IMR-90 (cell line): ENCODE measurements around the gene CD101. TPM values are rescaled to one million over a fixed set of nuclear protein-coding genes. Genes with fewer than 3 reads are reported as not detected.
A peak's percentile ranks its signal among the peaks of the same experiment; 100 is the strongest.

ENCODE experiments used
- ATAC-seq: fragments of 200-7000 bp; cut with Tn5 transposase; 2 replicates; pipeline ENCODE4 v1.9.1; 2020; ENCODE audit warnings: low read depth, mild to moderate bottlenecking, moderate library complexity
- BruUV-seq: library from RNA; stranded (reverse); fragments of 400-500 nt; replicated peaks from 2 replicates; lab custom pipeline; 2021; lab: Mats Ljungman, UMichigan
- CTCF ChIA-PET: fragments of 300-600 bp; formaldehyde crosslinking; extraction: SDS; loops from one replicate; lab custom pipeline; 2021; ENCODE audit warnings: antibody characterized with exemption; lab: Yijun Ruan, JAX
- POLR2A ChIA-PET: fragments of 300-600 bp; sonication (Branson Sonifier 250); formaldehyde crosslinking; loops from one replicate; lab custom pipeline; 2022; ENCODE audit warnings: antibody characterized with exemption; ENCODE audit not compliant: unreplicated experiment; lab: Charles Lee
- DNase-seq: peaks from one replicate; pipeline ENCODE4 v3.0.0; 2013
- H2AFZ ChIP-seq: replicated peaks from 2 replicates; pipeline ENCODE3; 2013; ENCODE audit warnings: low read length, mild to moderate bottlenecking; ENCODE audit not compliant: poor library complexity
- H2AK5ac ChIP-seq: 2 replicates; pipeline ENCODE4 v1.6.1; 2013; ENCODE audit warnings: low read depth, low read length, inconsistent platforms
- H2AK9ac ChIP-seq: replicated peaks from 2 replicates; pipeline ENCODE3; 2013; ENCODE audit warnings: mild to moderate bottlenecking, low read depth, low read length, moderate library complexity; ENCODE audit not compliant: poor library complexity
- H2BK120ac ChIP-seq: 2 replicates; pipeline ENCODE4 v1.6.1; 2013; ENCODE audit warnings: low read depth, low read length, inconsistent platforms
- H2BK15ac ChIP-seq: 3 replicates; pipeline ENCODE4 v1.6.1; 2013; ENCODE audit warnings: low read depth, low read length, inconsistent platforms
- H2BK20ac ChIP-seq: 2 replicates; pipeline ENCODE4 v1.6.1; 2013; ENCODE audit warnings: low read depth, mild to moderate bottlenecking, inconsistent platforms, low read length, moderate library complexity
- H2BK5ac ChIP-seq: 2 replicates; pipeline ENCODE4 v1.6.1; 2013; ENCODE audit warnings: mild to moderate bottlenecking, low read depth, low read length, inconsistent platforms; ENCODE audit not compliant: poor library complexity, severe bottlenecking
- H3K14ac ChIP-seq: replicated peaks from 2 replicates; pipeline ENCODE4 v1.6.1; 2013; ENCODE audit warnings: low read depth, low read length, inconsistent platforms
- H3K18ac ChIP-seq: 2 replicates; pipeline ENCODE4 v1.6.1; 2013; ENCODE audit warnings: low read depth, low read length, control low read depth
- H3K23ac ChIP-seq: 2 replicates; pipeline ENCODE4 v1.6.1; 2013; ENCODE audit warnings: low read depth, low read length, inconsistent platforms
- H3K27ac ChIP-seq: 2 replicates; pipeline ENCODE4 v1.5.1; 2013; ENCODE audit warnings: mild to moderate bottlenecking, control low read depth, low read length; ENCODE audit not compliant: insufficient read depth
- H3K27me3 ChIP-seq: 2 replicates; pipeline ENCODE4 v1.6.1; 2013; ENCODE audit warnings: low read length; ENCODE audit not compliant: control insufficient read depth, insufficient read depth
- H3K36me3 ChIP-seq: 2 replicates; pipeline ENCODE4 v1.6.1; 2013; ENCODE audit warnings: low read length, mixed read lengths; ENCODE audit not compliant: control insufficient read depth, insufficient read depth
- H3K4ac ChIP-seq: 2 replicates; pipeline ENCODE4 v1.6.1; 2013; ENCODE audit warnings: low read depth, low read length, inconsistent platforms
- H3K4me1 ChIP-seq: 2 replicates; pipeline ENCODE4 v1.6.1; 2013; ENCODE audit warnings: low read length, mixed read lengths; ENCODE audit not compliant: control insufficient read depth, insufficient read depth
- H3K4me2 ChIP-seq: 2 replicates; pipeline ENCODE4 v1.6.1; 2013; ENCODE audit warnings: low read depth, mild to moderate bottlenecking, control low read depth, low read length, moderate library complexity
- H3K4me3 ChIP-seq: 2 replicates; pipeline ENCODE4 v1.5.1; 2013; ENCODE audit warnings: low read depth, mild to moderate bottlenecking, control low read depth, low read length, moderate library complexity; ENCODE audit not compliant: insufficient read depth
- H3K56ac ChIP-seq: 2 replicates; pipeline ENCODE4 v1.6.1; 2013; ENCODE audit warnings: low read length, inconsistent platforms; ENCODE audit not compliant: insufficient read depth; ENCODE audit errors: extremely low read depth
- H3K79me1 ChIP-seq, 2 experiments: 2 replicates each; pipeline ENCODE4 v1.6.1; 2013; ENCODE audit warnings: low read length in 2 of 2, inconsistent platforms in 1 of 2, low read depth in 1 of 2
- H3K9ac ChIP-seq: 2 replicates; pipeline ENCODE4 v1.6.1; 2013; ENCODE audit warnings: low read depth, low read length, control low read depth
- H3K9me1 ChIP-seq: 2 replicates; pipeline ENCODE4 v1.6.1; 2013; ENCODE audit warnings: low read length, inconsistent platforms; ENCODE audit not compliant: insufficient read depth
- H3K9me3 ChIP-seq: 2 replicates; pipeline ENCODE4 v1.6.1; 2013; ENCODE audit warnings: low read length; ENCODE audit not compliant: control insufficient read depth, insufficient read depth
- H4K20me1 ChIP-seq: 2 replicates; pipeline ENCODE4 v1.6.1; 2013; ENCODE audit warnings: low read length, inconsistent platforms; ENCODE audit not compliant: insufficient read depth
- H4K5ac ChIP-seq: 2 replicates; pipeline ENCODE4 v1.6.1; 2013; ENCODE audit warnings: mild to moderate bottlenecking, low read depth, low read length, control low read depth
- H4K8ac ChIP-seq, 2 experiments: 2 replicates each; pipeline ENCODE4 v1.6.1; 2013; ENCODE audit warnings: low read depth in 2 of 2, low read length in 2 of 2, control low read depth in 1 of 2, inconsistent platforms in 1 of 2
- H4K91ac ChIP-seq: 2 replicates; pipeline ENCODE4 v1.6.1; 2013; ENCODE audit warnings: low read depth, low read length, inconsistent platforms; ENCODE audit not compliant: insufficient read depth
- CEBPB ChIP-seq: IDR thresholded peaks from 2 replicates; pipeline ENCODE4 v1.6.1; 2012; ENCODE audit warnings: low read depth, low read length, improper control_type of control experiment
- FOS ChIP-seq: fragments of 150-350 bp; IDR thresholded peaks from 2 replicates; pipeline ENCODE4 v1.6.1; 2016; ENCODE audit warnings: low read depth, low read length
- MAZ ChIP-seq: IDR thresholded peaks from 2 replicates; pipeline ENCODE4 v1.6.1; 2012; ENCODE audit warnings: low read depth, mild to moderate bottlenecking, low read length, improper control_type of control experiment, moderate library complexity, borderline replicate concordance
- WGBS, 2 experiments: methylation state at CpG; one replicate each; pipeline versions ENCODE4 v1.1.5 to v1.1.7; 2013; ENCODE audit warnings: missing lambda C conversion rate in 2 of 2; ENCODE audit not compliant: insufficient read length in 1 of 2; ENCODE audit errors: extremely low coverage in 2 of 2; 5-methylcytosine and 5-hydroxymethylcytosine counted together
- dilution Hi-C: fragments of 300-500 bp; cut with HindIII; formaldehyde crosslinking; loops from one replicate; pipeline ENCODE4 v1.14.3; 2018; ENCODE audit warnings: low sequenced_read_pairs; ENCODE audit not compliant: unreplicated experiment
- in situ Hi-C: fragments of 300-500 bp; cut with MboI; formaldehyde crosslinking; loops from 3 replicates; pipeline ENCODE4 v1.14.3; 2019; ENCODE audit warnings: low sequenced_read_pairs, inconsistent platforms, mixed read lengths
- intact Hi-C: fragments of 100-400 bp; cut with micrococcal nuclease; formaldehyde crosslinking; loops from 2 replicates; pipeline ENCODE4 v1.10.0; 2022
- polyA plus RNA-seq, 3 experiments: library from polyadenylated mRNA; depleted of rRNA; stranded (reverse); fragments of >200 nt; gene quantifications; 2 replicates each; pipeline ENCODE4 v1.2.3, GENCODE V29; 2012; ENCODE audit warnings: low replicate concordance in 1 of 3
- total RNA-seq: library from RNA; depleted of rRNA; stranded (reverse); fragments of >200 nt; gene quantifications from 2 replicates; pipeline ENCODE4 v1.2.3, GENCODE V29; 2012

Gene CD101
- total and polyA plus RNA-seq, 2 of the 4 experiments (the other 2 are of a cell fraction), result not detected

GRCh38 chr1:117003223-117003875 lies 1.8 kb downstream of the CD101 start:
- no CpG with 5 or more reads among the region's 2 CpGs for WGBS, 2 experiments
- ATAC-seq (no peak), DNase-seq (no peak)
- intact Hi-C loops (no loop called here), dilution Hi-C loops (no loop called here), in situ Hi-C loops (no loop called here)
- Histone ChIP-seq H3K9me3 (no peaks in the 10 kb centered on the region), H3K18ac (no peak overlapping the region), H4K5ac (no peak overlapping the region), H3K79me1 (no peaks in the 10 kb centered on the region), H3K9ac (no peak overlapping the region), H2BK15ac (no peak overlapping the region), H3K4me3 (no peak overlapping the region), H4K20me1 (no peaks in the 10 kb centered on the region), H2AK9ac (no peak overlapping the region), H2BK20ac (no peak overlapping the region), H3K4ac (no peak overlapping the region), H2AK5ac (no peak overlapping the region), H3K14ac (no peak overlapping the region), H3K27ac (no peak overlapping the region), H3K9me1 (no peaks in the 10 kb centered on the region), H3K4me2 (no peak overlapping the region), H2AFZ (no peak overlapping the region), H3K27me3 (0 out of 2 replicates have a peak, but pooled peaks cover 2% of the 10 kb centered on the region), H3K56ac (no peak overlapping the region), H3K4me1 (no peaks in the 10 kb centered on the region), H4K91ac (no peak overlapping the region), H2BK5ac (no peak overlapping the region), H2BK120ac (no peak overlapping the region), H3K36me3 (no peaks in the 10 kb centered on the region), H3K23ac (no peak overlapping the region), H4K8ac (no peak overlapping the region)
- BruUV-seq, result no TSS peak
- CTCF ChIA-PET, result no interaction called here
- no peak for TF ChIP-seq MAZ
- no peak for TF ChIP-seq FOS
- peak; percentile 41; the same call in 1 of the 2 replicates for TF ChIP-seq CEBPB
- POLR2A ChIA-PET, result no interaction called here
